ENCODE results near the gene MIDN.
A peak's percentile ranks its signal among the peaks of the same experiment; 100 is the strongest.

MIDN gene

GRCh38 chr19:1217366-1217765, 31.0 kb upstream of the MIDN start:
- Histone ChIP-seq H4K20me1 (ENCODE audit: insufficient read depth, low read length) (no peaks in the 10 kb centered on the region), H3K36me3 (ENCODE audit: insufficient read depth, low read length) (peaks cover 6% of the 10 kb centered on the region; the same call in 1 of the 2 replicates), H3F3A (ENCODE audit: insufficient read depth, low read length) (no peaks in the 10 kb centered on the region), H3K4me1 (ENCODE audit: insufficient read depth, low read length, severe bottlenecking) (peaks cover 45% of the 10 kb centered on the region), H3K9ac (ENCODE audit: low read length) (no peak overlapping the region), H2AFZ (ENCODE audit: low read length) (no peak overlapping the region), H3K9me2 (ENCODE audit: low read depth, low read length) (no peaks in the 10 kb centered on the region), H3K4me2 (ENCODE audit: low read length) (peak overlapping the region; percentile 14; the same call in 1 of the 2 replicates), H3K4me3 (ENCODE audit: low read depth, low read length, poor library complexity, severe bottlenecking) (no peak overlapping the region), H3K79me2 (ENCODE audit: insufficient read depth, low read length) (peaks cover 3% of the 10 kb centered on the region; the same call in 1 of the 2 replicates), H3K27ac (ENCODE audit: low read depth, low read length, poor library complexity, severe bottlenecking) (peak overlapping the region; percentile 49), H3K9me3 (ENCODE audit: low read length) (no peaks in the 10 kb centered on the region), H3K27me3 (ENCODE audit: insufficient read depth, low read length) (no peaks in the 10 kb centered on the region)
- TF ChIP-seq EZH2 (IDR thresholded peaks at IDR 0.05; ENCODE audit: borderline replicate concordance, low read length): no peak
- no peak for TF ChIP-seq CTCF (IDR thresholded peaks at IDR 0.05; ENCODE audit: low read length)

- Histone ChIP-seq H3F3A (ENCODE audit: insufficient read depth, low read length) (no peaks in the 10 kb centered on the region), H3K4me3 (ENCODE audit: low read depth, low read length, poor library complexity, severe bottlenecking) (no peak overlapping the region), H3K79me2 (ENCODE audit: insufficient read depth, low read length) (no peaks in the 10 kb centered on the region; the same call in 1 of the 2 replicates), H3K4me1 (ENCODE audit: insufficient read depth, low read length, severe bottlenecking) (peaks cover 34% of the 10 kb centered on the region), H4K20me1 (ENCODE audit: insufficient read depth, low read length) (no peaks in the 10 kb centered on the region), H3K27me3 (ENCODE audit: insufficient read depth, low read length) (no peaks in the 10 kb centered on the region), H3K27ac (ENCODE audit: low read depth, low read length, poor library complexity, severe bottlenecking) (no peak overlapping the region), H3K9me3 (ENCODE audit: low read length) (no peaks in the 10 kb centered on the region), H3K4me2 (ENCODE audit: low read length) (no peak overlapping the region), H2AFZ (ENCODE audit: low read length) (no peak overlapping the region), H3K9me2 (ENCODE audit: low read depth, low read length) (no peaks in the 10 kb centered on the region), H3K36me3 (ENCODE audit: insufficient read depth, low read length) (peaks cover 19% of the 10 kb centered on the region; the same call in 1 of the 2 replicates), H3K9ac (ENCODE audit: low read length) (no peak overlapping the region)
- TF ChIP-seq CTCF (IDR thresholded peaks at IDR 0.05; ENCODE audit: low read length) (no peak), EZH2 (IDR thresholded peaks at IDR 0.05; ENCODE audit: borderline replicate concordance, low read length) (no peak)
Observed at GRCh38 chr19:1218751-1219567, 29.4 kb upstream of the MIDN start.

- no peaks in the 10 kb centered on the region for H4K20me1 ChIP-seq (ENCODE audit: insufficient read depth, low read length)
- no peak overlapping the region for H3K4me3 ChIP-seq (ENCODE audit: low read depth, low read length, poor library complexity, severe bottlenecking)
- H3K27me3 ChIP-seq (ENCODE audit: insufficient read depth, low read length): no peaks in the 10 kb centered on the region
- no peak overlapping the region for H3K27ac ChIP-seq (ENCODE audit: low read depth, low read length, poor library complexity, severe bottlenecking)
- H3K9me2 ChIP-seq (ENCODE audit: low read depth, low read length): no peaks in the 10 kb centered on the region
- H3K79me2 ChIP-seq (ENCODE audit: insufficient read depth, low read length): no peaks in the 10 kb centered on the region; the same call in 1 of the 2 replicates
- H3K4me1 ChIP-seq (ENCODE audit: insufficient read depth, low read length, severe bottlenecking): peaks cover 28% of the 10 kb centered on the region
- H3K4me2 ChIP-seq (ENCODE audit: low read length): no peak overlapping the region
- H3K9me3 ChIP-seq (ENCODE audit: low read length): no peaks in the 10 kb centered on the region
- no peak overlapping the region for H2AFZ ChIP-seq (ENCODE audit: low read length)
- peaks cover 26% of the 10 kb centered on the region; the same call in 1 of the 2 replicates for H3K36me3 ChIP-seq (ENCODE audit: insufficient read depth, low read length)
- H3K9ac ChIP-seq (ENCODE audit: low read length): no peak overlapping the region
- TF ChIP-seq CTCF (IDR thresholded peaks at IDR 0.05; ENCODE audit: low read length): no peak
- TF ChIP-seq EZH2 (IDR thresholded peaks at IDR 0.05; ENCODE audit: borderline replicate concordance, low read length): no peak
- no peaks in the 10 kb centered on the region for H3F3A ChIP-seq (ENCODE audit: insufficient read depth, low read length)
Observed at GRCh38 chr19:1219786-1220476, 28.5 kb upstream of the MIDN start.
